ENCODE data around the gene PTPRG. TPM values are rescaled to one million over a fixed set of nuclear protein-coding genes. Genes with fewer than 3 reads are reported as not detected.

The PTPRG gene
- total and polyA plus RNA-seq, 10 of the 15 experiments (the other 5 are each of a cell fraction or from before 2014, with no cell fraction given) = 0.29 to 20.7 (median 1.4) TPM

DNA sequence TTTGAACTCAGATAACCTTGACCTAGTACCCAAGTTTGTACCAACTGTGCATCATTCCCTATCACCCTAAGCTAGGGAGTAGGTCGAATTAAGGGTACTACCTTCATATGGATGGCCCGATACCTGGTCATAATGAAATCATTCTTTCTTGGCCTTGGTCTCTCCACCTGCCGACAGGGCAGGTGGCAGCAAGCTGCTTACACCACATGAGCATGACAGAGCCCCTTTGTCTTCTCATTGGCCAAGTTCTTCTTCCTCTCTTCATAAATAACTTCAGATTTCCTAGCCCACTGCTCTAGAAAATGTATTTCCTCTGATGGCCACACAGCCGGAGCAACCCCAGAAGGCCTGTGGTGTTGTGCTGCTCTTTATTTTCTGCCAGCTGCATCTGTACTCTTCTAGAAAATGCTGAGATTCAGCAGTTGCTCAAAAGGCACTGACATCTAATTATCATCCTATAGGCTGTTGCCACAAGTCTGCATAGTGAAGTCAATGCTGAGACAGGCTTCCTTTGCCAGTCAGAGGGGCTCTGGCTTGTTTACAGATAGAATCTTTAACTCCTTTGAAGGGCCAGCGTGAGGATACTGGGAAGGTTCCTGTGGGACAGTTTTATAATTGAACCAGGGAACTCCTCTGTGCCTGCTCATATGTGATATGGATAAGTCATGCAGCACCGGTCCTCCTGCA lies 304.2 kb downstream of the PTPRG start:
- POLR2A ChIA-PET = interaction anchor here (0.7 to 1.0 kb wide), 3 partner anchors 29 to 298 kb away, joined by 4 to 6 read pairs (median 4); no protein-coding TSS in a partner anchor
- intact Hi-C loops (cut with micrococcal nuclease; ENCODE audit: unreplicated experiment) = no loop called here
- H3K27me3 ChIP-seq (replicated peaks in 1 of 2; ENCODE audit: control insufficient read depth in 2 of 2, insufficient read depth in 2 of 2, low read length in 1 of 2) = no peaks in the 10 kb centered on the region
- H3K4me3 ChIP-seq = no peak overlapping the region
- RAD21 ChIA-PET (ENCODE audit: unreplicated experiment) = interaction anchor here (0.6 to 1.5 kb wide), 5 partner anchors 26 to 310 kb away, joined by 3 to 4 read pairs (median 4); partner anchors contain the start of gene PTPRG
- SMC1A ChIA-PET (ENCODE audit: uncharacterized antibody, unreplicated experiment) = interaction anchor here (0.7 to 3.1 kb wide), 15 partner anchors 8 to 323 kb away, joined by 3 to 17 read pairs (median 3); no protein-coding TSS in a partner anchor
- H3K79me2 ChIP-seq (ENCODE audit: control insufficient read depth, insufficient read depth, low read length) = no peaks in the 10 kb centered on the region
- BruUV-seq (replicated peaks) = no TSS peak
- no peak overlapping the region for H2AFZ ChIP-seq (ENCODE audit: control insufficient read depth, low read depth, low read length)
- no peak for DNase-seq (ENCODE audit: low read depth, low spot score)
- H3K27ac ChIP-seq (ENCODE audit: control insufficient read depth, insufficient read depth) = no peak overlapping the region
- H3K9me3 ChIP-seq (replicated peaks; ENCODE audit: control insufficient read depth, insufficient read depth, low read length) = no peaks in the 10 kb centered on the region
- peak; percentile 10; the same call in 2 of the 3 replicates for ATAC-seq
- no peak overlapping the region for H3K9ac ChIP-seq (ENCODE audit: control insufficient read depth, insufficient read depth, low read length)
- FAIRE-seq = no peak
- CTCF ChIA-PET = interaction anchor here (0.6 to 3.1 kb wide), 7 partner anchors 26 to 323 kb away, joined by 3 to 12 read pairs (median 4); no protein-coding TSS in a partner anchor
- H4K20me1 ChIP-seq (ENCODE audit: control insufficient read depth, insufficient read depth) = no peaks in the 10 kb centered on the region
- in situ Hi-C loops (cut with MboI) = no loop called here
- no peaks in the 10 kb centered on the region for H3K4me1 ChIP-seq (ENCODE audit: control insufficient read depth, insufficient read depth, low read length)
- H3K36me3 ChIP-seq (ENCODE audit: control insufficient read depth in 2 of 2, insufficient read depth in 2 of 2, low read length in 1 of 2) = no peaks in the 10 kb centered on the region
- no peak overlapping the region for H3K4me2 ChIP-seq (ENCODE audit: control insufficient read depth, insufficient read depth)
- WGBS (ENCODE audit: insufficient coverage, insufficient replicate concordance, low lambda C conversion rate, missing lambda C conversion rate) = 18% methylated on average over 6 of the region's 6 CpGs
- no peak for TF ChIP-seq MEF2B (IDR thresholded peaks at IDR 0.05; ENCODE audit: partially characterized antibody, poor library complexity, severe bottlenecking)
- TF ChIP-seq, protein P1, sequence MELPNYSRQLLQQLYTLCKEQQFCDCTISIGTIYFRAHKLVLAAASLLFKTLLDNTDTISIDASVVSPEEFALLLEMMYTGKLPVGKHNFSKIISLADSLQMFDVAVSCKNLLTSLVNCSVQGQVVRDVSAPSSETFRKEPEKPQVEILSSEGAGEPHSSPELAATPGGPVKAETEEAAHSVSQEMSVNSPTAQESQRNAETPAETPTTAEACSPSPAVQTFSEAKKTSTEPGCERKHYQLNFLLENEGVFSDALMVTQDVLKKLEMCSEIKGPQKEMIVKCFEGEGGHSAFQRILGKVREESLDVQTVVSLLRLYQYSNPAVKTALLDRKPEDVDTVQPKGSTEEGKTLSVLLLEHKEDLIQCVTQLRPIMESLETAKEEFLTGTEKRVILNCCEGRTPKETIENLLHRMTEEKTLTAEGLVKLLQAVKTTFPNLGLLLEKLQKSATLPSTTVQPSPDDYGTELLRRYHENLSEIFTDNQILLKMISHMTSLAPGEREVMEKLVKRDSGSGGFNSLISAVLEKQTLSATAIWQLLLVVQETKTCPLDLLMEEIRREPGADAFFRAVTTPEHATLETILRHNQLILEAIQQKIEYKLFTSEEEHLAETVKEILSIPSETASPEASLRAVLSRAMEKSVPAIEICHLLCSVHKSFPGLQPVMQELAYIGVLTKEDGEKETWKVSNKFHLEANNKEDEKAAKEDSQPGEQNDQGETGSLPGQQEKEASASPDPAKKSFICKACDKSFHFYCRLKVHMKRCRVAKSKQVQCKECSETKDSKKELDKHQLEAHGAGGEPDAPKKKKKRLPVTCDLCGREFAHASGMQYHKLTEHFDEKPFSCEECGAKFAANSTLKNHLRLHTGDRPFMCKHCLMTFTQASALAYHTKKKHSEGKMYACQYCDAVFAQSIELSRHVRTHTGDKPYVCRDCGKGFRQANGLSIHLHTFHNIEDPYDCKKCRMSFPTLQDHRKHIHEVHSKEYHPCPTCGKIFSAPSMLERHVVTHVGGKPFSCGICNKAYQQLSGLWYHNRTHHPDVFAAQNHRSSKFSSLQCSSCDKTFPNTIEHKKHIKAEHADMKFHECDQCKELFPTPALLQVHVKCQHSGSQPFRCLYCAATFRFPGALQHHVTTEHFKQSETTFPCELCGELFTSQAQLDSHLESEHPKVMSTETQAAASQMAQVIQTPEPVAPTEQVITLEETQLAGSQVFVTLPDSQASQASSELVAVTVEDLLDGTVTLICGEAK (IDR thresholded peaks at IDR 0.05; ENCODE audit: borderline replicate concordance) = no peak
- TF ChIP-seq, protein P2, sequence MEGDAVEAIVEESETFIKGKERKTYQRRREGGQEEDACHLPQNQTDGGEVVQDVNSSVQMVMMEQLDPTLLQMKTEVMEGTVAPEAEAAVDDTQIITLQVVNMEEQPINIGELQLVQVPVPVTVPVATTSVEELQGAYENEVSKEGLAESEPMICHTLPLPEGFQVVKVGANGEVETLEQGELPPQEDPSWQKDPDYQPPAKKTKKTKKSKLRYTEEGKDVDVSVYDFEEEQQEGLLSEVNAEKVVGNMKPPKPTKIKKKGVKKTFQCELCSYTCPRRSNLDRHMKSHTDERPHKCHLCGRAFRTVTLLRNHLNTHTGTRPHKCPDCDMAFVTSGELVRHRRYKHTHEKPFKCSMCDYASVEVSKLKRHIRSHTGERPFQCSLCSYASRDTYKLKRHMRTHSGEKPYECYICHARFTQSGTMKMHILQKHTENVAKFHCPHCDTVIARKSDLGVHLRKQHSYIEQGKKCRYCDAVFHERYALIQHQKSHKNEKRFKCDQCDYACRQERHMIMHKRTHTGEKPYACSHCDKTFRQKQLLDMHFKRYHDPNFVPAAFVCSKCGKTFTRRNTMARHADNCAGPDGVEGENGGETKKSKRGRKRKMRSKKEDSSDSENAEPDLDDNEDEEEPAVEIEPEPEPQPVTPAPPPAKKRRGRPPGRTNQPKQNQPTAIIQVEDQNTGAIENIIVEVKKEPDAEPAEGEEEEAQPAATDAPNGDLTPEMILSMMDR (IDR thresholded peaks at IDR 0.05 in 2 of 3, conservative IDR thresholded peaks at IDR 0.05 in 1 of 3; ENCODE audit: control insufficient read depth in 2 of 3, extremely low read depth in 1 of 3, insufficient read depth in 1 of 3, low read depth in 3 of 3, low read length in 3 of 3) = no peak
- no peak for TF ChIP-seq SMAD5 (IDR thresholded peaks at IDR 0.05; ENCODE audit: low read depth)
- TF ChIP-seq IRF4 (IDR thresholded peaks at IDR 0.05; ENCODE audit: low read depth, low read length) = no peak
- TF ChIP-seq, protein P3, sequence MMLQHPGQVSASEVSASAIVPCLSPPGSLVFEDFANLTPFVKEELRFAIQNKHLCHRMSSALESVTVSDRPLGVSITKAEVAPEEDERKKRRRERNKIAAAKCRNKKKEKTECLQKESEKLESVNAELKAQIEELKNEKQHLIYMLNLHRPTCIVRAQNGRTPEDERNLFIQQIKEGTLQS (IDR thresholded peaks at IDR 0.05; ENCODE audit: borderline replicate concordance, extremely low read depth, low read depth, low read length) = no peak
- no peak for TF ChIP-seq FOXK2 (IDR thresholded peaks at IDR 0.05)
- TF ChIP-seq SPI1 (IDR thresholded peaks at IDR 0.05; ENCODE audit: borderline replicate concordance, insufficient read depth, low read depth, low read length) = no peak
- TF ChIP-seq NBN (IDR thresholded peaks at IDR 0.05) = no peak
- TF ChIP-seq RUNX3 (IDR thresholded peaks at IDR 0.05; ENCODE audit: low read length) = no peak
- no peak for TF ChIP-seq MYB (IDR thresholded peaks at IDR 0.05; ENCODE audit: borderline replicate concordance, low read depth, low read length)
- TF ChIP-seq ZNF217 (IDR thresholded peaks at IDR 0.05) = no peak
- TF ChIP-seq, protein P4, sequence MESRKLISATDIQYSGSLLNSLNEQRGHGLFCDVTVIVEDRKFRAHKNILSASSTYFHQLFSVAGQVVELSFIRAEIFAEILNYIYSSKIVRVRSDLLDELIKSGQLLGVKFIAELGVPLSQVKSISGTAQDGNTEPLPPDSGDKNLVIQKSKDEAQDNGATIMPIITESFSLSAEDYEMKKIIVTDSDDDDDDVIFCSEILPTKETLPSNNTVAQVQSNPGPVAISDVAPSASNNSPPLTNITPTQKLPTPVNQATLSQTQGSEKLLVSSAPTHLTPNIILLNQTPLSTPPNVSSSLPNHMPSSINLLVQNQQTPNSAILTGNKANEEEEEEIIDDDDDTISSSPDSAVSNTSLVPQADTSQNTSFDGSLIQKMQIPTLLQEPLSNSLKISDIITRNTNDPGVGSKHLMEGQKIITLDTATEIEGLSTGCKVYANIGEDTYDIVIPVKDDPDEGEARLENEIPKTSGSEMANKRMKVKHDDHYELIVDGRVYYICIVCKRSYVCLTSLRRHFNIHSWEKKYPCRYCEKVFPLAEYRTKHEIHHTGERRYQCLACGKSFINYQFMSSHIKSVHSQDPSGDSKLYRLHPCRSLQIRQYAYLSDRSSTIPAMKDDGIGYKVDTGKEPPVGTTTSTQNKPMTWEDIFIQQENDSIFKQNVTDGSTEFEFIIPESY (IDR thresholded peaks at IDR 0.05) = no peak
